BJ (cell line): Measurements from ENCODE around the gene LARP4B. TPM values are rescaled to one million over a fixed set of nuclear protein-coding genes. Genes with fewer than 3 reads are reported as not detected.

Experiments used
- CTCF ChIA-PET: fragments of 350-600 bp; formaldehyde crosslinking; extraction: SDS; loops from one replicate; lab custom pipeline; 2021; ENCODE audit warnings: antibody characterized with exemption, inconsistent platforms; lab: Yijun Ruan, JAX
- POLR2A ChIA-PET: fragments of 300-600 bp; sonication (Branson Sonifier 250); formaldehyde crosslinking; extraction: SDS; loops from one replicate; lab custom pipeline; 2021; ENCODE audit warnings: antibody characterized with exemption; lab: Charles Lee
- DNase-seq: peaks from one replicate; pipeline ENCODE4 v3.0.0-alpha.2; 2011; ENCODE audit warnings: low read depth
- H3K27me3 ChIP-seq: 2 replicates; pipeline ENCODE4 v1.6.0; 2011; ENCODE audit warnings: low read length; ENCODE audit not compliant: control insufficient read depth, insufficient read depth
- H3K36me3 ChIP-seq: 2 replicates; pipeline ENCODE4 v1.5.1; 2011; ENCODE audit warnings: low read length; ENCODE audit not compliant: control insufficient read depth, insufficient read depth
- H3K4me3 ChIP-seq: 2 replicates; pipeline ENCODE4 v1.5.1; 2011; ENCODE audit warnings: low read depth, mild to moderate bottlenecking, control low read depth, low read length
- CTCF ChIP-seq: IDR thresholded peaks from 2 replicates; pipeline ENCODE4 v1.5.1; 2011; ENCODE audit warnings: low read depth, mild to moderate bottlenecking, control low read depth, inconsistent platforms, low read length, moderate library complexity; ENCODE audit not compliant: insufficient read depth
- polyA plus RNA-seq: library from polyadenylated mRNA; depleted of rRNA; stranded (reverse); fragments of >200 nt; gene quantifications from 2 replicates; pipeline ENCODE4 v1.2.3, GENCODE V29; 2011

LARP4B gene
- polyA plus RNA-seq, 1 experiment: 38.4 TPM

GRCh38 chr10:876438-876837 is 55.1 kb downstream of the LARP4B start:
- Histone ChIP-seq H3K4me3 (no peak overlapping the region), H3K36me3 (peaks cover 8% of the 10 kb centered on the region), H3K27me3 (no peaks in the 10 kb centered on the region)
- ChIA-PET CTCF (no interaction called here), POLR2A (no interaction called here)
- TF ChIP-seq CTCF: no peak
- DNase-seq: no peak

GRCh38 chr10:873020-873419 is 58.5 kb downstream of the LARP4B start:
- DNase-seq: no peak
- Histone ChIP-seq H3K36me3 (peaks cover 12% of the 10 kb centered on the region), H3K4me3 (no peak overlapping the region), H3K27me3 (no peaks in the 10 kb centered on the region)
- ChIA-PET CTCF (no interaction called here), POLR2A (no interaction called here)
- no peak for TF ChIP-seq CTCF

- POLR2A ChIA-PET: no interaction called here
- Histone ChIP-seq H3K4me3 (no peak overlapping the region), H3K36me3 (peaks cover 11% of the 10 kb centered on the region), H3K27me3 (no peaks in the 10 kb centered on the region)
- no peak for DNase-seq
- CTCF ChIA-PET: no interaction called here
- no peak for TF ChIP-seq CTCF
These were observed 59.5 kb downstream of the LARP4B start for GRCh38 chr10:871951-872403.

GRCh38 chr10:870564-871166 is 60.8 kb downstream of the LARP4B start:
- H3K4me3 ChIP-seq: no peak overlapping the region
- ChIA-PET POLR2A (no interaction called here), CTCF (no interaction called here)
- no peak for TF ChIP-seq CTCF
- DNase-seq: no peak
- H3K36me3 ChIP-seq: peaks cover 10% of the 10 kb centered on the region
- H3K27me3 ChIP-seq: no peaks in the 10 kb centered on the region

GRCh38 chr10:869171-869570 is 62.3 kb downstream of the LARP4B start:
- H3K4me3 ChIP-seq: no peak overlapping the region
- ChIA-PET CTCF (no interaction called here), POLR2A (no interaction called here)
- H3K27me3 ChIP-seq: no peaks in the 10 kb centered on the region
- no peak for DNase-seq
- TF ChIP-seq CTCF: no peak
- peaks cover 9% of the 10 kb centered on the region for H3K36me3 ChIP-seq
